ENCODE measurements around the gene DCST1.
A peak's percentile ranks its signal among the peaks of the same experiment; 100 is the strongest.

Gene DCST1

DNA sequence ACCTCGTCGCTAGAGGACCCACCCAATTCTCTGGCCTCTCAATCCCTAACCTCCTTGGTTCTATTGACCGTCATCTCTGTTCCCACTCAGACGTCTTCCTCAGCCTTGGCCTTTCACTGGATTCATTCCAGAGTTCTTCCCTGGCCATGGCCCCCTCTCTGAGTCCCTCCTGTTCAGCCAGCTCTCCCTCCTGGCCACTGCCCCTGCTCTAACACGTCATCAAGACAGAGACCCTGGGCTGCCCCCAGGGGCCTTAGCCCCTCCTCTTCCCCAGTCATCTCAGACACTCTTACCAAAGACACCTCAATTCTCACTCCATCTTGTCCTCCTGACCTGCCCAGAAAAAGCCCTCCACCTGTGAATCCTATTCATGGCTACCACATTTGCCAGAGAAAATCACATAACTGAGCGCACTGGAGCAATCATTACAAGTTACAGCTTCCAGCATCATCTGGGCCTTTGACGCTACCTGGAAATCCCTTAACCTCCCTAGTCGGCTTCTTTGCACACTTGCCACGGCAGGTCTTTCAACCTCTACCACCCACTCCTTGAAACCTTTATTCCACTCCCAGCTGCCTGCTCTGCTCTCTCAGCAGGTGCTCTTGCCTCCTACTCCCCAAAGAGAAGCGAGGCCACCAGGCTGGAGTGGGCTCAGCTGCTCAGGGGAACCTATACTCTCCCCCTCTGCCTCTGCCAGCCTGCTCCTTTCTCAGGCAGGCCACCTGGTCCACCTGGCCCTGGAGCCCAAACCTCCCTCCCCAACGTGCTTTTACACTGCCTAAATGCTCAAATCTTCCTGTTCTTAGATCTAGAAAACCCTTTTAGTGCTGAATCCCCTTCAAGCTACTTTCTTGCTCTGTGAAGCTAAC lies 14.0 kb upstream of the DCST1 start:
- Histone ChIP-seq H3K4me3 (ENCODE audit: insufficient read depth, low read depth, low read length, poor library complexity, severe bottlenecking) (no peak overlapping the region), H3K27me3 (replicated peaks; ENCODE audit: control insufficient read depth, insufficient read depth, low read length, poor library complexity, severe bottlenecking) (no peaks in the 10 kb centered on the region), H3K9me3 (ENCODE audit: control insufficient read depth, low read length) (no peaks in the 10 kb centered on the region), H3K27ac (ENCODE audit: insufficient read depth, low read length, poor library complexity, severe bottlenecking) (peak overlapping the region; percentile 5), H3K4me1 (ENCODE audit: control insufficient read depth, insufficient read depth, low read length, poor library complexity, severe bottlenecking) (peaks cover 36% of the 10 kb centered on the region), H3K36me3 (ENCODE audit: control insufficient read depth, insufficient read depth, low read length) (peaks cover 24% of the 10 kb centered on the region)
- no peak for DNase-seq

GRCh38 chr1:155022136-155022926 lies 11.3 kb upstream of the DCST1 start:
- H3K27me3 ChIP-seq (replicated peaks; ENCODE audit: control insufficient read depth, insufficient read depth, low read length, poor library complexity, severe bottlenecking): no peaks in the 10 kb centered on the region
- no peaks in the 10 kb centered on the region for H3K9me3 ChIP-seq (ENCODE audit: control insufficient read depth, low read length)
- H3K4me3 ChIP-seq (ENCODE audit: insufficient read depth, low read depth, low read length, poor library complexity, severe bottlenecking): no peak overlapping the region
- peaks cover 9% of the 10 kb centered on the region for H3K4me1 ChIP-seq (ENCODE audit: control insufficient read depth, insufficient read depth, low read length, poor library complexity, severe bottlenecking)
- H3K36me3 ChIP-seq (ENCODE audit: control insufficient read depth, insufficient read depth, low read length): peaks cover 11% of the 10 kb centered on the region
- no peak overlapping the region for H3K27ac ChIP-seq (ENCODE audit: insufficient read depth, low read length, poor library complexity, severe bottlenecking)
- no peak for DNase-seq

GRCh38 chr1:155022927-155023236 lies 10.7 kb upstream of the DCST1 start:
- Histone ChIP-seq H3K27ac (ENCODE audit: insufficient read depth, low read length, poor library complexity, severe bottlenecking) (no peak overlapping the region), H3K4me3 (ENCODE audit: insufficient read depth, low read depth, low read length, poor library complexity, severe bottlenecking) (no peak overlapping the region), H3K36me3 (ENCODE audit: control insufficient read depth, insufficient read depth, low read length) (peaks cover 11% of the 10 kb centered on the region), H3K4me1 (ENCODE audit: control insufficient read depth, insufficient read depth, low read length, poor library complexity, severe bottlenecking) (peaks cover 4% of the 10 kb centered on the region), H3K27me3 (replicated peaks; ENCODE audit: control insufficient read depth, insufficient read depth, low read length, poor library complexity, severe bottlenecking) (no peaks in the 10 kb centered on the region), H3K9me3 (ENCODE audit: control insufficient read depth, low read length) (no peaks in the 10 kb centered on the region)
- no peak for DNase-seq

DNA sequence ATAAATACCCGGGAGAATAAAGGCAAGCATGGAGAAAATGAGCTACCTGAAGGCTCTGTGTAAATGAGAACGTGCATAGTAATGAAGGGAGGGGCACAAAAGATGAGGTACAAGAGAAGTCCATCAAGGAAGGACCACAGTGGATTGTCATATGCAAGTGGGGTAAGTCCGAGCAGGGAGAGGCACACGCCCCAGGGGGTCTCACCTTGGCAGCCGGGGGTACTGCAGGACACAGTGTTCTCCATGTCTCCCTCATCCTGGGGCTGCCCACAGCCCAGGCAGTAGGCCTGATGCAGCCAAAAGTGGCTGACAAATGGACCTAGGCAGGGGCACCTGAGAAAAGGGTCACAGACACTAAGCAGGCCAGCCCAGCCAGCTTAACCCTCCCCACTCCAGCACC lies 10.0 kb upstream of the DCST1 start:
- H3K9me3 ChIP-seq (ENCODE audit: control insufficient read depth, low read length): no peaks in the 10 kb centered on the region
- peaks cover 8% of the 10 kb centered on the region for H3K36me3 ChIP-seq (ENCODE audit: control insufficient read depth, insufficient read depth, low read length)
- no peaks in the 10 kb centered on the region for H3K4me1 ChIP-seq (ENCODE audit: control insufficient read depth, insufficient read depth, low read length, poor library complexity, severe bottlenecking)
- no peak overlapping the region for H3K27ac ChIP-seq (ENCODE audit: insufficient read depth, low read length, poor library complexity, severe bottlenecking)
- DNase-seq: no peak
- no peaks in the 10 kb centered on the region for H3K27me3 ChIP-seq (replicated peaks; ENCODE audit: control insufficient read depth, insufficient read depth, low read length, poor library complexity, severe bottlenecking)
- no peak overlapping the region for H3K4me3 ChIP-seq (ENCODE audit: insufficient read depth, low read depth, low read length, poor library complexity, severe bottlenecking)

DNA sequence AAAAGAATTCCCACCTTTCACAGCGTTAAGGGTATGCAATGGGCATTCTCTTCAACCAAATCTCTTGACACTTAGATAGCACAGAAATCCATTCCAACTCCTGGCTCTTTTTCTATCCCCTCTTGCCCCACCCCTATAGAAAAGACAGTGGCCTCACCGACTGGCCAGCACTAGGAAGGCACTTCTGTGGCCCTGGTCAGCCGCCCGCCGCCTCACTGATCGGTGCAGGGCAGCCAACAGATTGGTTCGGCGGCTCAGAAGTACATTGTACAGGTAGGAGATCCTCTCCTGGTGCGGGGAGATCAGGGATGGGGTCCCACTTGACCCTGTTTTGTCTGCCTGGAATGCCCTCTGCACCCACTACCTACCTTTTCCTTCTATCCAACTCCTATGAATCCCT lies 9.3 kb upstream of the DCST1 start:
- Histone ChIP-seq H3K27ac (ENCODE audit: insufficient read depth, low read length, poor library complexity, severe bottlenecking) (no peak overlapping the region), H3K4me3 (ENCODE audit: insufficient read depth, low read depth, low read length, poor library complexity, severe bottlenecking) (no peak overlapping the region)
- DNase-seq: no peak

GRCh38 chr1:155026154-155026553 lies 7.5 kb upstream of the DCST1 start:
- Histone ChIP-seq H3K4me3 (ENCODE audit: insufficient read depth, low read depth, low read length, poor library complexity, severe bottlenecking) (no peak overlapping the region), H3K9me3 (ENCODE audit: control insufficient read depth, low read length) (no peaks in the 10 kb centered on the region), H3K27ac (ENCODE audit: insufficient read depth, low read length, poor library complexity, severe bottlenecking) (no peak overlapping the region), H3K36me3 (ENCODE audit: control insufficient read depth, insufficient read depth, low read length) (no peaks in the 10 kb centered on the region), H3K27me3 (replicated peaks; ENCODE audit: control insufficient read depth, insufficient read depth, low read length, poor library complexity, severe bottlenecking) (no peaks in the 10 kb centered on the region), H3K4me1 (ENCODE audit: control insufficient read depth, insufficient read depth, low read length, poor library complexity, severe bottlenecking) (no peaks in the 10 kb centered on the region)
- DNase-seq: no peak

More for the DNA sequence above, 9.3 kb upstream of the DCST1 start:
- no peaks in the 10 kb centered on the region for H3K4me1 ChIP-seq (ENCODE audit: control insufficient read depth, insufficient read depth, low read length, poor library complexity, severe bottlenecking)
- peaks cover 1% of the 10 kb centered on the region for H3K36me3 ChIP-seq (ENCODE audit: control insufficient read depth, insufficient read depth, low read length)
- no peaks in the 10 kb centered on the region for H3K27me3 ChIP-seq (replicated peaks; ENCODE audit: control insufficient read depth, insufficient read depth, low read length, poor library complexity, severe bottlenecking)
- H3K9me3 ChIP-seq (ENCODE audit: control insufficient read depth, low read length): no peaks in the 10 kb centered on the region

DNA sequence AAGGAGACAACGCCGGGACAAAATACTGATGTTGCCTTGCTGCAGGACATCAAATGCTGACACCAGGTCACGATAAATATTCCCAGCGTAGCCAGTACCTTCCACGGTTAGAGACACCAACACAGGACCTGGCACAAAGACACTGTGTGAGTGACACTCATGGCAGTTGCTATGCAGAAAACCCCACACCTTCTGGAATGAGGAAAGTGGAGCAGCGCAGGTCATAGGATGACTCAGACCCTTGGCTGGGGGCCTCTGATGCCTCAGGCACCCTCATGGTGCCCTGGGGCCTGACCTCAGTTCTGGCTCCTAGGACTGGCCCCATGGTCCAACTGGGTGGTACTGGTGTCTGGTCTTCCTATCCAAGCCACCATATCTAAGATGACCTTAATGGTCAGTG lies 7.0 kb upstream of the DCST1 start:
- no peak for DNase-seq
- Histone ChIP-seq H3K27ac (ENCODE audit: insufficient read depth, low read length, poor library complexity, severe bottlenecking) (no peak overlapping the region), H3K4me3 (ENCODE audit: insufficient read depth, low read depth, low read length, poor library complexity, severe bottlenecking) (no peak overlapping the region), H3K4me1 (ENCODE audit: control insufficient read depth, insufficient read depth, low read length, poor library complexity, severe bottlenecking) (no peaks in the 10 kb centered on the region), H3K27me3 (replicated peaks; ENCODE audit: control insufficient read depth, insufficient read depth, low read length, poor library complexity, severe bottlenecking) (no peaks in the 10 kb centered on the region), H3K36me3 (ENCODE audit: control insufficient read depth, insufficient read depth, low read length) (no peaks in the 10 kb centered on the region), H3K9me3 (ENCODE audit: control insufficient read depth, low read length) (no peaks in the 10 kb centered on the region)

DNA sequence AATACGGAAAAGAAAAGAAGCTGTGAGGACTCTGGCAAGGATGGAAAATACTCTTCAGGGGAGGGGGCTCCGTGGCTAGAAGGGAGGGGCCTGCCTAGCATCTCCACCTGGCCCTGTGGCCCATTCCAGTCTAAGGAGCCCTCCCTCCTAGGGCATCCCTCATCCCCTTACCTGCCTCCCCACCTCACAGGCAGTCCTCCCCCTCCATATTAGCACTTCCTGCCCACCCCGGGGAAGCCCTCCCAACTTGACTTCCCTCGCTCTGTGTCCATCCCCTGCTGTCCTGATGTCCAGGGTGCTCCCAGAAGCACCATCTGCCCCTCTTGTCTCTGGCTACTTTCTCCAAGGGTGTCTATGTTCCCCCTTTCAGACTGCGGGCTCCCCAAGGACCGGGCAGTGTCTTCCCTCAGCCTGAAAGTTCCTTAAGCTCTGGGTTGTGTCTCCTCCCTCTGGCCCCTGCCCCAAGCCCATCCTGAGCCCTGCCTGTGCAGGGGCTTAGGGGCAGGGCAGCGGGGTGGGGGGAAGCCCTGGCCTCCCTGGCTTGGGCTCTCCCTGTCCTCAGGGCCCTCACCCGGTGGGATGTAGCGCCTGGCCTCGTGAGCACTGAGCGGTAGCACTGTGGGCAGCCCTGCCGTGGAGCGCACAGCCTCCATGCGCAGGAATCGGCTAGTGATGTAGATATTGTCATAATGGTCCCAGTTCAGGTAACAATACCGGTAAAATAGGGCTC lies 3.9 kb upstream of the DCST1 start:
- Histone ChIP-seq H3K4me1 (ENCODE audit: control insufficient read depth, insufficient read depth, low read length, poor library complexity, severe bottlenecking) (no peaks in the 10 kb centered on the region), H3K27ac (ENCODE audit: insufficient read depth, low read length, poor library complexity, severe bottlenecking) (no peak overlapping the region), H3K27me3 (replicated peaks; ENCODE audit: control insufficient read depth, insufficient read depth, low read length, poor library complexity, severe bottlenecking) (no peaks in the 10 kb centered on the region), H3K9me3 (ENCODE audit: control insufficient read depth, low read length) (no peaks in the 10 kb centered on the region), H3K4me3 (ENCODE audit: insufficient read depth, low read depth, low read length, poor library complexity, severe bottlenecking) (no peak overlapping the region), H3K36me3 (ENCODE audit: control insufficient read depth, insufficient read depth, low read length) (no peaks in the 10 kb centered on the region)
- DNase-seq: no peak

DNA sequence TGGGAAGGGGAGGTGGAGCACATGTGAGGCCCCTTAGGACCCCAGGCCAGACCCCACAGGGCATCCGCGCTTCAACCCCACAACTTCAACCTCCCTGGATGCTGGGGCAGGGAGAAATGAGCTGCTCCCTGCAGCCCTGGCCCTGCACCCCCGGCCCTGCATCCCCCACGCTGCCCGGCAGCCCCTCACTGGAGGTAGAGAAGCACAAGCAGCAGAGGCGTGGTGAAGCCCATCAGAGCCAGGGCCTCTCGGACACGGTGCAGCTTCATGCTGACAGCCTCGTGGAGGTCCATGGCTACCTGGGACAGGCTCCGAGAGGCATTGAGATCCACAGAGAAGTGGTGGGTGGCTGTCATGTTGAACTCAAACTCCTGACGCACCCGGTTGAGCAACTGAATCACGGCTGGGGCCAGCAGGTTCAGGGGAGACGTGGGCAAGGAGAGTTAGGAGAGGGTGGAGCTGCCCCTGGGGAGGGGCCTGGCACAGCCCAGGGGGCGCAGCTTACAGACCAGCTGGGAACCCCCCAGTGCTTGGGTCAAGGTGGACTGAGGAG lies 3.3 kb upstream of the DCST1 start:
- Histone ChIP-seq H3K27me3 (replicated peaks; ENCODE audit: control insufficient read depth, insufficient read depth, low read length, poor library complexity, severe bottlenecking) (no peaks in the 10 kb centered on the region), H3K4me1 (ENCODE audit: control insufficient read depth, insufficient read depth, low read length, poor library complexity, severe bottlenecking) (no peaks in the 10 kb centered on the region), H3K36me3 (ENCODE audit: control insufficient read depth, insufficient read depth, low read length) (no peaks in the 10 kb centered on the region), H3K9me3 (ENCODE audit: control insufficient read depth, low read length) (no peaks in the 10 kb centered on the region), H3K4me3 (ENCODE audit: insufficient read depth, low read depth, low read length, poor library complexity, severe bottlenecking) (no peak overlapping the region), H3K27ac (ENCODE audit: insufficient read depth, low read length, poor library complexity, severe bottlenecking) (no peak overlapping the region)
- no peak for DNase-seq

Measured in effector memory CD4-positive, alpha-beta T cell (primary cell).